Transverse colon (tissue), 4 donors: ENCODE data around the gene NEK1. TPM values are rescaled to one million over a fixed set of nuclear protein-coding genes. Genes with fewer than 3 reads are reported as not detected.

Experiments
- DNase-seq: peaks from one replicate; pipeline ENCODE4 v3.0.0-alpha.2; 2019
- H3K27ac ChIP-seq, 4 donors: fragments of 200-600 bp; sonication (generic); 2 replicates each; pipeline ENCODE4 v1.5.1; 2016 to 2018; ENCODE audit warnings: inconsistent platforms in 4 of 4
- H3K27me3 ChIP-seq: fragments of 200-600 bp; sonication (generic); 2 replicates; pipeline ENCODE4 v1.5.1; 2017; ENCODE audit warnings: inconsistent platforms
- H3K36me3 ChIP-seq, 4 donors: fragments of 200-600 bp; sonication (generic); 2 replicates each; pipeline ENCODE4 v1.5.1; 2017 to 2019; ENCODE audit warnings: inconsistent platforms in 4 of 4
- H3K4me1 ChIP-seq, 4 donors: fragments of 200-600 bp; sonication (generic); 2 replicates each; pipeline ENCODE4 v1.5.1; 2017 to 2020; ENCODE audit warnings: inconsistent platforms in 4 of 4
- H3K4me3 ChIP-seq, 4 donors: fragments of 200-600 bp; sonication (generic); 1 replicate in 1 of 4; 2 replicates in 3 of 4; pipeline versions ENCODE4 v1.5.1 to v1.6.1; 2017 to 2019; ENCODE audit warnings: inconsistent platforms in 4 of 4
- H3K9me3 ChIP-seq, 2 donors: fragments of 200-600 bp; sonication (generic); 2 replicates each; pipeline ENCODE4 v1.5.1; 2017 to 2019; ENCODE audit warnings: inconsistent platforms in 2 of 2
- EP300 ChIP-seq: sonication (generic); formaldehyde crosslinking; IDR thresholded peaks from one replicate; pipeline ENCODE4 v1.6.1; 2017; ENCODE audit warnings: antibody characterized with exemption, low read depth
- POLR2A ChIP-seq: fragments of 450-650 bp; IDR thresholded peaks from one replicate; pipeline ENCODE4 v1.6.1; 2016; ENCODE audit warnings: antibody characterized with exemption, mild to moderate bottlenecking, moderate library complexity
- POLR2AphosphoS5 ChIP-seq, 3 donors: sonication (generic); formaldehyde crosslinking; IDR thresholded peaks; one replicate each; pipeline ENCODE4 v1.6.1; 2016; ENCODE audit warnings: antibody characterized with exemption in 3 of 3
- WGBS, 2 donors: methylation state at CpG; one replicate each; pipeline ENCODE4 v1.1.5; 2018; ENCODE audit warnings: low coverage in 1 of 2; 5-methylcytosine and 5-hydroxymethylcytosine counted together
- in situ Hi-C, 4 donors: fragments of 200-750 bp; cut with MboI; loops; one replicate each; pipeline versions ENCODE4 v1.15.0 to v1.15.1; 2017; ENCODE audit warnings: low sequenced_read_pairs in 3 of 4, low pct_ligation_motif_present in 1 of 4, low pct_unique_long_range_greater_than_20kb in 1 of 4
- intact Hi-C: fragments of 100-400 bp; cut with DNase I; formaldehyde crosslinking; loops from one replicate; pipeline ENCODE4 v1.15.1; 2023; ENCODE audit warnings: low total_unique reads
- total RNA-seq, 4 donors: library from RNA; depleted of rRNA; stranded (reverse); fragments of >200 nt; gene quantifications; one replicate each; pipeline ENCODE4 v1.1.0, GENCODE V29; 2016
- TF ChIP-seq, protein P1 (sequence below), 5 experiments: fragments of 200-600 bp in 3 of 5; fragments of 450-650 bp in 2 of 5; sonication (generic) in 3 of 5; IDR thresholded peaks; 1 replicate in 2 of 5; 2 replicates in 3 of 5; pipeline ENCODE4 v1.5.1; 2016 to 2017; ENCODE audit warnings: antibody characterized with exemption in 5 of 5, inconsistent platforms in 3 of 5, mild to moderate bottlenecking in 2 of 5, moderate library complexity in 1 of 5

Gene NEK1
- total RNA-seq, 4 donors from 2014 or later, result 7.6 to 14.9 (median 10.2) TPM

DNA sequence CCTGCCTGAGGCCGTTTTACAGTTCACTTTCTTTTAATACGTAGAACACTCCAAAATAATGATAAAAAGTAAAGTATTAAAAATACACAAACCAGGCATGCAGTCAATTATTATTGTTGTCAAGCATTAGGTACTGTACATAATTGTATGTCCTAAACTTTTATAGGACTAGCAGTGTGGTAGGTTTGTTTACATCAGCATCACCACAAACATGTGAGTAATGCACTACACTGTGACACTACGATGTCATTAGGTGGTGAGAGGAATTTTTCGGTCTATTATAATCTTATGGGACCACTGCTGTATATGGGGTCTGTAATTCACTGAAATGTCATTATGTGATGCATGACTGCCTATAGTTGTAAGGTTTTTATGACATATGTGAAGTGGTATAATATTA lies 192.1 kb downstream of the NEK1 start:
- no peaks in the 10 kb centered on the region for H3K27me3 ChIP-seq
- in situ Hi-C loops, result no loop called here
- no peaks in the 10 kb centered on the region for H3K9me3 ChIP-seq
- intact Hi-C loops, result no loop called here
- 92 to 94% methylated on average over 4 of the region's 4 CpGs for WGBS, 2 donors
- H3K36me3 ChIP-seq, result peaks cover 0 to 8% (median 0%) of the 10 kb centered on the region in 4 donors
- peaks cover 0 to 15% (median 2%) of the 10 kb centered on the region in 4 donors for H3K4me1 ChIP-seq
- no peak overlapping the region for H3K27ac ChIP-seq
- no peak for DNase-seq
- TF ChIP-seq EP300 (no peak), POLR2AphosphoS5 (IDR thresholded peaks at IDR 0.05) (no peak), POLR2A (no peak)
- TF ChIP-seq, protein P1, sequence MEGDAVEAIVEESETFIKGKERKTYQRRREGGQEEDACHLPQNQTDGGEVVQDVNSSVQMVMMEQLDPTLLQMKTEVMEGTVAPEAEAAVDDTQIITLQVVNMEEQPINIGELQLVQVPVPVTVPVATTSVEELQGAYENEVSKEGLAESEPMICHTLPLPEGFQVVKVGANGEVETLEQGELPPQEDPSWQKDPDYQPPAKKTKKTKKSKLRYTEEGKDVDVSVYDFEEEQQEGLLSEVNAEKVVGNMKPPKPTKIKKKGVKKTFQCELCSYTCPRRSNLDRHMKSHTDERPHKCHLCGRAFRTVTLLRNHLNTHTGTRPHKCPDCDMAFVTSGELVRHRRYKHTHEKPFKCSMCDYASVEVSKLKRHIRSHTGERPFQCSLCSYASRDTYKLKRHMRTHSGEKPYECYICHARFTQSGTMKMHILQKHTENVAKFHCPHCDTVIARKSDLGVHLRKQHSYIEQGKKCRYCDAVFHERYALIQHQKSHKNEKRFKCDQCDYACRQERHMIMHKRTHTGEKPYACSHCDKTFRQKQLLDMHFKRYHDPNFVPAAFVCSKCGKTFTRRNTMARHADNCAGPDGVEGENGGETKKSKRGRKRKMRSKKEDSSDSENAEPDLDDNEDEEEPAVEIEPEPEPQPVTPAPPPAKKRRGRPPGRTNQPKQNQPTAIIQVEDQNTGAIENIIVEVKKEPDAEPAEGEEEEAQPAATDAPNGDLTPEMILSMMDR (IDR thresholded peaks at IDR 0.05), result no peak
- H3K4me3 ChIP-seq, result no peak overlapping the region

GRCh38 chr4:169418846-169419245 lies 193.5 kb downstream of the NEK1 start:
- no peak for DNase-seq
- in situ Hi-C loops, result no loop called here
- Histone ChIP-seq H3K4me3 (no peak overlapping the region), H3K9me3 (no peaks in the 10 kb centered on the region), H3K27me3 (no peaks in the 10 kb centered on the region), H3K27ac (no peak overlapping the region), H3K36me3 (peaks cover 0 to 2% (median 0%) of the 10 kb centered on the region in 4 donors), H3K4me1 (peaks cover 0 to 20% (median 2%) of the 10 kb centered on the region in 4 donors)
- intact Hi-C loops, result no loop called here
- no peak for TF ChIP-seq EP300
- TF ChIP-seq, protein P1 (IDR thresholded peaks at IDR 0.05), result no peak
- no peak for TF ChIP-seq POLR2A
- TF ChIP-seq POLR2AphosphoS5 (IDR thresholded peaks at IDR 0.05), result no peak

DNA sequence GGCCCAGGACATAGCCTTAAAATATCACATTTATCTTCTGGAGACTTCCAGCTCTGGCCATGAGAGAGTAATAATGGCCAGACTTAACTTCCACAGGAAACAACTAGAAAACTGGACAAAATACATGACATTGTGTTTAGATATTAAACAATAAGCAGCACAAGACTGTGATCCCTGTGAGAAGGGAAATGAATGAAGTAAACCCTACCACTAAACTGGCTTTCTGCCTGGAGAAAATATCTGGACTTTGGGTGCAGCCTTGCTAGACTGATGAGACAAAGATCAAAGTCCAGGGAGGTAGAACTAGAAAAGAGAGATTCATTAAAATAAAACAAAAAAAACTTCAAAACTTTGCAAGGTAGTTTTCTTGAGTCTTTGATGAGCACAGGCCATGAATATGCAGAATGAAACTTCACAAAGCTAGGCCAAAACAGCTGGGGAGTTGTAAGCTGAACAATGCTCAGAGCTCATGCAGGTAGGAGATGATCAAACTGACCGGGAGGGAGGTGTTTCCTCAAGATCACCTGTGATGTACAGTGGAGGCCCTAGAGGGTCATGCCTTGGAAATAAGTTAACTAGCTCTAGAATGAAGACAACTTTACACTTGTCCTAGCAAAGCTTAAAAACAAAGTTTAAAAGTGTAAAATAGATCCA lies 194.6 kb downstream of the NEK1 start:
- intact Hi-C loops, result no loop called here
- H3K4me3 ChIP-seq, result no peak overlapping the region
- H3K9me3 ChIP-seq, result no peaks in the 10 kb centered on the region
- H3K27ac ChIP-seq, result no peak overlapping the region
- TF ChIP-seq POLR2A, result no peak
- no peak for TF ChIP-seq EP300
- no peak for TF ChIP-seq POLR2AphosphoS5 (IDR thresholded peaks at IDR 0.05)
- TF ChIP-seq, protein P1 (IDR thresholded peaks at IDR 0.05), result no peak
- 97 to 100% methylated on average over 1 of the region's 1 CpG for WGBS, 2 donors
- in situ Hi-C loops, result no loop called here
- H3K36me3 ChIP-seq, result no peaks in the 10 kb centered on the region
- peaks cover 0 to 20% (median 2%) of the 10 kb centered on the region in 4 donors for H3K4me1 ChIP-seq
- DNase-seq, result no peak
- H3K27me3 ChIP-seq, result no peaks in the 10 kb centered on the region

GRCh38 chr4:169416997-169417396 lies 195.4 kb downstream of the NEK1 start:
- H3K4me1 ChIP-seq, result peaks cover 0 to 20% (median 2%) of the 10 kb centered on the region in 4 donors
- H3K36me3 ChIP-seq, result no peaks in the 10 kb centered on the region
- intact Hi-C loops, result no loop called here
- no peak overlapping the region for H3K27ac ChIP-seq
- no peaks in the 10 kb centered on the region for H3K9me3 ChIP-seq
- no peak overlapping the region for H3K4me3 ChIP-seq
- TF ChIP-seq POLR2AphosphoS5 (IDR thresholded peaks at IDR 0.05), result no peak
- TF ChIP-seq EP300, result no peak
- TF ChIP-seq, protein P1 (IDR thresholded peaks at IDR 0.05), result no peak
- TF ChIP-seq POLR2A, result no peak
- no peaks in the 10 kb centered on the region for H3K27me3 ChIP-seq
- in situ Hi-C loops, result no loop called here
- DNase-seq, result no peak
